IPS DF 4.7 (cell line): ENCODE data around the gene HSPA2.

Source experiments
- DNase-seq: peaks from one replicate; pipeline ENCODE4 v3.0.0-alpha.2; 2013; ENCODE audit warnings: low spot score; ENCODE audit errors: extremely low read depth

HSPA2 gene

GRCh38 chr14:64540208-64541202, at the start of gene HSPA2:
Gene HSPA2, plus strand, starts transcription at chr14:64540741. Its CDS starts 109 bp downstream, at chr14:64540850.
- DNase-seq = peak; percentile 93

- no peak for DNase-seq
Observed at GRCh38 chr14:64491637-64492036, 48.9 kb upstream of the HSPA2 start.

GRCh38 chr14:64493455-64493854, 47.1 kb upstream of the HSPA2 start:
- no peak for DNase-seq

GRCh38 chr14:64495252-64495651, 45.3 kb upstream of the HSPA2 start:
- DNase-seq = no peak

GRCh38 chr14:64496764-64497163, 43.8 kb upstream of the HSPA2 start:
- DNase-seq = no peak

- no peak for DNase-seq
Observed at GRCh38 chr14:64500088-64500487, 40.5 kb upstream of the HSPA2 start.

DNA sequence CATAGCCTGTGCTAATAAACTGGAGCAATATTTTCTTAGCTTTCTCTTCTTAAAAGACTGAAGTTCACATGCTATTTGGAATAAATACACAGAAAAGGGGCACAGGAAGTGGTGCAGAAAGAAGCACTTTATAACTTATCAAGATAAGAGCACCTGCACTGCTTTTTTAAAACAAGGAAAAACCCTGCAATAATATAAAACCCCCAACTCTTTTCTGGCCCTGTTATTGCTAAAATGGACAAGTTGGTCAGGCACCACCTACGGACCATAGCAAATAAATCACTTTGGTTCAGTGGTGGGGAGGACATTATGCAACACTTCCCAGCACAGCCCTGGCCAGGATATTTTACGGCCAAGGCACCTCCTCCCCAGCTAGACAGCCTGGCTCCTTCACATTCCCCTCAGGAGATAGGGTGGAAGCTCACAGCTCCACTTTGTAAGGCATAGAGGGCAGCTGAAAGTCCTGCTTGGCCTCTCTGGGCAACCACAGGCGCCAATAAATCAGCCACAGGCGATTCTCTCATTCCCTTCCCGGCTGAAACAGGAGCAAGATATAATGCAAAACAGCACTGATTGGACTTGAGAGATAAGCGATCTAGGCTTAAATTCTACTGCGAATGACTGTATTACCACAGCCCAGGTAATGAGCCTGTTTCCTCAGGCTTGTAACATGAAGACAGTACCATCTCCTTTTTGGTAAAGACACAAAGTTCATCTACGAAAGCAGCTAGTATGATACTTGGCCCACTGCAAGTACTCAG, 39.0 kb upstream of the HSPA2 start:
- no peak for DNase-seq

DNA sequence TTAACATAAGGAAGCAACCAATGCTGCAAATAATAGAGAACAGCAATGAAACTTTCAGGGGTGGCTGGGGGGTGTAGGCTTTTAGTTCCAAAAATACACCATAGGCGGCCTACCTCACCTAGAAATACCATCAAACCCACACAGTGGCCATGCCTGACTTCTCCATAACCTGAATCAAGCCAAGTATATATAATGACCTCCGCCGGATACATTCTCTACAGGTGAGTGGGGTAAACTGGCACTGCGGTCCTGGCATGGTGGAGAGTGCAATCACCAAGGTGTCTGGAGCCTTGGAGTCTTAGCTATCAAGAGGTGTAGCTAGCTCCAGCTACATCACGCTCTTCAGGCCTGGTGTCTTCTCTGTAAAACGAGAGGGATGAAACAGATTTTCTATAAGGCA, 38.1 kb upstream of the HSPA2 start:
- DNase-seq = no peak

- no peak for DNase-seq
Observed at GRCh38 chr14:64502887-64503433, 37.6 kb upstream of the HSPA2 start.

DNA sequence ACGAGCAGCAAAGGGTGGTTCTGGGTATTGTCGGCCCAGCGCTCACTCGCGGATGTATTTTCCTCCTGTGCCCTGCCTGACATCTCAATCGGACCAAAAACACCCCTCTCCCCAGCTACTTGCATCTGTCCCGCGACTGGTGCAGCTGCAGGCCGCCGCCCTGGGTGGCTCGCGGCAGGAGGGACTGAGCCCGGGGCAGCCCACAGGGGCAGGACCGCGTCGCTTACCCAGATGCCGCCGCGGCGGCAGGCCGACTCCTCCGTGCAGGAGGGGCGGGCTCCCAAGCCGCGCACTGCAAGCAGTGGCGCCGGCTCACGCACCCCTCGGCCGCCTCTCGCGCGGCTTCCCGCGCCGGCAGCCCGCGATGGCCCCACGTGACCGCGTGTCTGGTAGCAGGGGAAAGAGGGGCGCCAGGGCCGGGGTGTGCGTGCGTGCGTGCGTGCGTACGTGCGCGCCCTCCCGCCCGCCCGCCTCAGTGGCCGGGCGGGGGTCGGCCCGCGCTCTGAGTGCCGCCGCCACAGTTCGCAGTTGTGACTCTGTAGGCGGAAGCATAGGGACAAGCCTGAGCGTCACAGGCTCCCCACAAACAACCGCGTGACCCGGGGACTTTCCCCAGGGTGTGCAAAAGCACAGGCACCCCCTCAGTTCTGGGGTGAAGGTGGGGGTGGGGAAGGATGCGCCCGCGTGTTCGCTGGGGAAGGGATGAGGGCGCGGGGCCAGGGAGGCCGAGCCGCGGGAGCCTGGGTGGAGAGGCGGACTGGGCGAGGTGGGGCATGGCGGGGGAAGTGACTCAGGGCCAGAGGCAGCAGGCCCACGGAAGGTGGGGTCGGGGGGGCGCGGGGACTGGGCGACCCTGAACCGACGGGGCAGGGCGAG, 36.9 kb upstream of the HSPA2 start, which contains the start of gene ZBTB25:
ZBTB25 (minus strand) TSS at position 405 of the 876 bp plus-strand sequence. CDS start 13,305 bp downstream, outside the sequence.
- peak; percentile 36 for DNase-seq

GRCh38 chr14:64504310-64504896, 36.1 kb upstream of the HSPA2 start, which contains the start of gene ZBTB1:
Gene ZBTB1, plus strand, starts transcription at chr14:64504770. Its CDS starts 16,735 bp downstream, at chr14:64521505.
- DNase-seq = no peak

- DNase-seq = peak; percentile 56
Observed at GRCh38 chr14:64504897-64505794, 35.4 kb upstream of the HSPA2 start.

GRCh38 chr14:64506721-64507120, 33.8 kb upstream of the HSPA2 start:
- no peak for DNase-seq

DNA sequence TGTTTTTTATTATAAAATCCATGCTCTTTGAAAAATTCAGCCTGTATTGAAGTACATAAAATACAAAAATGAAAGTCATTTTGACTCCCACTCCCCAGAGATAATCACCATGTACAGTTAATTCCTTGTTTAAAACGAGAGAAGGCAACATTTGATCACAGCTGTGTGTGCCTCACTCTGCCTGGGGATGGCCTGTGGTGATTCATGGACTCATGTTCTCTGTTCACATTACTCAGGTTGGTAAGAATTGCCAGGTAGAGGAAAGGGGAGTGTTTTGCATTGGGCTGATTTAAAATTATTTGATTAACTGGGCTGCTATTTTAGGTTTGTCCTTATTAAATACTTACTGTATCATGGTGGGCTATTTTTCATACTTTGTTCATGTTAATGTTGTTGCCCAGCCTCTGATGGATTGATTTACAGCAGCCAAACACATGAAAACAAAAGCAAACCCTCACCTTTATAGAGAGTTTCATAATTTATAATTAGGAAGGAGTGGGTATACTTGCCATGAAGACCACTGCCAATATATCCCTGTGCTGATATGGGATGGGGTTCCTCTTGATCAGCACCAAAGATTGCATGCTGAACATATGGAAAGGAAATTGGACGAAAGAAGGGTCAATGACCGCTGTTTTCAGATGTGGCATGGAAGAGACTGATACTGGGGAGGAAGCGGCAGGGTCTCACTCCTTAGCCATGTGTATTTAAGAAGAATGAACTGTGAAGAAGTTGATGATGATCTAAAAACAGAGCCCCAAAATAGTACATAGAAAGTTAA, 33.0 kb upstream of the HSPA2 start:
- DNase-seq = no peak

DNA sequence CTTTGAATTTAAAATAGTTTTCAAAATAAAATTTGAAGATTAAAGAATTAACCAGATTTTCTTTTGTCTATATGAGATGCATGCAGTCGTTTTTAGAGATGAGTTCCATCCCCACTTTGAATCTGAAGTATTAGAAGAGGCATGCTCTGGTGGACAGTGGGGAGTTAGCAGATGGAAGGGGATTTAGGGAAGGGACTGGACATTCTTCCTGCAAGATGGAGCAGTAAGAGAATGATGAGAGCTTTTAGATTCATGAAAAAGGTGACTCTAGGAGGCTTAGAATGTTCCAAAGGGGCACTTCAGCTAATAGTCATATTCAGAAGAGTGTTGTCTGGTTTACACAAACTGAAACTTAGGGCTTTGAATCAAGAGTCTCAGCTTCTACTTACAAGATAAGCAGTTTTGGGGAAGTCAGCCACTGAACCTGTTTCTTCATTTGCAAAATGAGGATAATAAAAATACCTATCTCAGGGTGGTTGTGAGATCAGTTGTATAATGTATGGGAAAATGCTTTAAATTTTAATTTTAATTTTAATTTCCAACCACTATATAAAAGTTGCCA, 32.2 kb upstream of the HSPA2 start:
- no peak for DNase-seq

- no peak for DNase-seq
Observed at GRCh38 chr14:64509036-64509435, 31.5 kb upstream of the HSPA2 start.

DNA sequence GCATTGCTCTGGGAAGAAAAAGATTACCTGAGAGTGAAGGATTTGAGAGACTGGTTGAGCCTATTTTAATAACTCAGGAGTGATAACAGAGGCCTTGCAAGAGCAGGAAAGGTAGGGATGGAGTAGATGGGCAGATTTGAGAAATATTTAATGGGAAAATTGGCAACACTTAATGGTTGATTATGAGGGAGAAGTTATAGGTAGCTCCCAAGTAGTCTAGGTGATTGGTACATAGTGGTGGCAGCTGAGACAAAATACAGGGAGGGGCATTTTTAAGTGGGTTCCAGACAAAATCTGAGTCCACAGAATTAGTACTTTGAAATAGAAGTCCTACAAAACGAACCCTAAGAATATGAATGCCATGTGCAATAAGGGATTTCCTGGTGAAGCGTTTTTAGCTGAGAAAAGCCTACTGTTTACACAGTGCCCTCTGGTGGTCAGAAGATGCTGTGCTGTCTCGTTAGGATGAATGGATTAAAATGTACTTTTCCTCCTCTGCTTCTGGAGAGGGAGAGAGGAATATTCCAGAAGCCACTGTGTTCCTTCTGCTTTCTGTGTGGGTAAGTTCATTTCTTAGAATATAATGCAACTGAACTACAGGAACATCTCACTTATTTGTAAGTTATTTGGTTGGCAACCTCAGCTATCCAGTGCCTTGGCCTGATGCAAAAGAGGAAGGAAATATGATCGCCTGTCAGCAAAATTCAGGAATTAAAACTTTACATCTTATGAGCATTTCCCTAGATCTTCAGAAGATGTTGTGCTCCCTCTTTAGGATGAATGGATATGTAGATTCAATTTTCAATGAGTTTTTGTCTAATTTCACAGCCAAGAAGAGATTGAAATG, 29.5 kb upstream of the HSPA2 start:
- no peak for DNase-seq
